ENCODE measurements around the gene GRIA4. TPM values are rescaled to one million over a fixed set of nuclear protein-coding genes. Genes with fewer than 3 reads are reported as not detected.

The GRIA4 gene
- polyA plus RNA-seq, 1 donor = 7.3 TPM

GRCh38 chr11:106017093-106017492 lies 407.2 kb downstream of the GRIA4 start:
- Histone ChIP-seq H3K27ac (ENCODE audit: low read length) (no peak overlapping the region), H3K4me1 (ENCODE audit: control insufficient read depth, insufficient read depth, low read length) (peaks cover 5% of the 10 kb centered on the region), H3K36me3 (ENCODE audit: control insufficient read depth, insufficient read depth, low read length) (peaks cover 3% of the 10 kb centered on the region), H3K9me3 (ENCODE audit: control insufficient read depth, low read depth, low read length) (no peaks in the 10 kb centered on the region), H3K4me3 (ENCODE audit: low read length) (no peak overlapping the region), H3K27me3 (ENCODE audit: control insufficient read depth, insufficient read depth, low read length) (no peaks in the 10 kb centered on the region)
- no peak for DNase-seq
- WGBS (ENCODE audit: insufficient coverage, low lambda C conversion rate) = no CpG with 5 or more reads among the region's 2 CpGs

- Histone ChIP-seq H3K9me3 (ENCODE audit: control insufficient read depth, low read depth, low read length) (no peaks in the 10 kb centered on the region), H3K27ac (ENCODE audit: low read length) (peak overlapping the region; percentile 66), H3K4me1 (ENCODE audit: control insufficient read depth, insufficient read depth, low read length) (peaks cover 5% of the 10 kb centered on the region), H3K4me3 (ENCODE audit: low read length) (peak overlapping the region; percentile 80), H3K27me3 (ENCODE audit: control insufficient read depth, insufficient read depth, low read length) (no peaks in the 10 kb centered on the region), H3K36me3 (ENCODE audit: control insufficient read depth, insufficient read depth, low read length) (no peaks in the 10 kb centered on the region)
- WGBS (ENCODE audit: insufficient coverage, low lambda C conversion rate) = 100% methylated on average over 1 of the region's 18 CpGs
- peak in 1 of 2 donors; percentile 17 for DNase-seq
Observed at GRCh38 chr11:106021181-106021966, 411.5 kb downstream of the GRIA4 start.

GRCh38 chr11:106021967-106022794 lies 412.3 kb downstream of the GRIA4 start, which contains the start of gene MSANTD4:
Gene MSANTD4 (minus strand): TSS chr11:106022240. CDS start chr11:106010917, 11,323 bp downstream.
- peak within 1 kb of the TSS; percentile 72 for H3K27ac ChIP-seq (ENCODE audit: low read length)
- peak within 1 kb of the TSS; percentile 80 for H3K4me3 ChIP-seq (ENCODE audit: low read length)
- no peaks in the 10 kb centered on the region for H3K36me3 ChIP-seq (ENCODE audit: control insufficient read depth, insufficient read depth, low read length)
- DNase-seq = peak; percentile 98 to 99
- no CpG with 5 or more reads among the region's 48 CpGs for WGBS (ENCODE audit: insufficient coverage, low lambda C conversion rate)
- no peaks in the 10 kb centered on the region for H3K27me3 ChIP-seq (ENCODE audit: control insufficient read depth, insufficient read depth, low read length)
- peaks cover 5% of the 10 kb centered on the region for H3K4me1 ChIP-seq (ENCODE audit: control insufficient read depth, insufficient read depth, low read length)
- H3K9me3 ChIP-seq (ENCODE audit: control insufficient read depth, low read depth, low read length) = no peaks in the 10 kb centered on the region

- no peak for DNase-seq
- WGBS (ENCODE audit: insufficient coverage, low lambda C conversion rate) = 97% methylated on average over 3 of the region's 7 CpGs
- H3K36me3 ChIP-seq (ENCODE audit: control insufficient read depth, insufficient read depth, low read length) = no peaks in the 10 kb centered on the region
- peak overlapping the region; percentile 80 for H3K4me3 ChIP-seq (ENCODE audit: low read length)
- H3K9me3 ChIP-seq (ENCODE audit: control insufficient read depth, low read depth, low read length) = no peaks in the 10 kb centered on the region
- H3K4me1 ChIP-seq (ENCODE audit: control insufficient read depth, insufficient read depth, low read length) = peaks cover 5% of the 10 kb centered on the region
- H3K27me3 ChIP-seq (ENCODE audit: control insufficient read depth, insufficient read depth, low read length) = no peaks in the 10 kb centered on the region
- H3K27ac ChIP-seq (ENCODE audit: low read length) = peak overlapping the region; percentile 72
Observed at GRCh38 chr11:106022795-106023275, 413.0 kb downstream of the GRIA4 start.

GRCh38 chr11:106030609-106031008 lies 420.7 kb downstream of the GRIA4 start:
- DNase-seq = no peak
- Histone ChIP-seq H3K27ac (ENCODE audit: low read length) (no peak overlapping the region), H3K4me3 (ENCODE audit: low read length) (no peak overlapping the region), H3K36me3 (ENCODE audit: control insufficient read depth, insufficient read depth, low read length) (no peaks in the 10 kb centered on the region), H3K4me1 (ENCODE audit: control insufficient read depth, insufficient read depth, low read length) (no peaks in the 10 kb centered on the region), H3K27me3 (ENCODE audit: control insufficient read depth, insufficient read depth, low read length) (no peaks in the 10 kb centered on the region), H3K9me3 (ENCODE audit: control insufficient read depth, low read depth, low read length) (no peaks in the 10 kb centered on the region)
- WGBS (ENCODE audit: insufficient coverage, low lambda C conversion rate) = 44% methylated on average over 4 of the region's 4 CpGs

GRCh38 chr11:106031202-106031810 lies 421.4 kb downstream of the GRIA4 start:
- no peaks in the 10 kb centered on the region for H3K4me1 ChIP-seq (ENCODE audit: control insufficient read depth, insufficient read depth, low read length)
- no peak overlapping the region for H3K27ac ChIP-seq (ENCODE audit: low read length)
- 80% methylated on average over 1 of the region's 2 CpGs for WGBS (ENCODE audit: insufficient coverage, low lambda C conversion rate)
- no peaks in the 10 kb centered on the region for H3K27me3 ChIP-seq (ENCODE audit: control insufficient read depth, insufficient read depth, low read length)
- no peaks in the 10 kb centered on the region for H3K9me3 ChIP-seq (ENCODE audit: control insufficient read depth, low read depth, low read length)
- DNase-seq = no peak
- H3K36me3 ChIP-seq (ENCODE audit: control insufficient read depth, insufficient read depth, low read length) = no peaks in the 10 kb centered on the region
- no peak overlapping the region for H3K4me3 ChIP-seq (ENCODE audit: low read length)

Measured in large intestine (tissue), 3 donors.